Measurements from ENCODE around the gene ZNF516. TPM values are rescaled to one million over a fixed set of nuclear protein-coding genes. Genes with fewer than 3 reads are reported as not detected.

ZNF516 gene
- total and polyA plus RNA-seq, 2 of the 13 experiments (the other 11 are each of a cell fraction or from before 2014, with no cell fraction given) = 16.6 to 18.7 TPM

GRCh38 chr18:76495435-76496193 lies 572 bp upstream of the ZNF516 start (continued):
- TF ChIP-seq DMTF1 (CRISPR knock-in tag; IDR thresholded peaks at IDR 0.05) (no peak), ZFY (CRISPR knock-in tag; IDR thresholded peaks at IDR 0.05) (peak; percentile 62), ZBTB20 (CRISPR knock-in tag; IDR thresholded peaks at IDR 0.05; ENCODE audit: borderline replicate concordance, low read depth) (0 out of 2 replicates have a peak, but pooled peaks have one; percentile 19), POLR2A (IDR thresholded peaks at IDR 0.05; ENCODE audit: insufficient read depth in 1 of 2, low read depth in 2 of 2, low read length in 2 of 2) (peak; percentile 77 to 95), ETS1 (CRISPR knock-in tag; IDR thresholded peaks at IDR 0.05) (no peak), GABPB1 (CRISPR knock-in tag; IDR thresholded peaks at IDR 0.05) (peak; percentile 54; the same call in 1 of the 2 replicates), MYC (CRISPR knock-in tag; IDR thresholded peaks at IDR 0.05; ENCODE audit: borderline replicate concordance) (peak; percentile 45; the same call in 1 of the 2 replicates), SATB2 (CRISPR knock-in tag; IDR thresholded peaks at IDR 0.05) (peak; percentile 29; the same call in 1 of the 2 replicates), ZNF781 (CRISPR knock-in tag; IDR thresholded peaks at IDR 0.05; ENCODE audit: borderline replicate concordance, not compliant biosample characterization) (peak; percentile 25), ZNF142 (CRISPR knock-in tag; IDR thresholded peaks at IDR 0.05) (peak; percentile 55), MTF1 (CRISPR knock-in tag; IDR thresholded peaks at IDR 0.05) (0 out of 2 replicates have a peak, but pooled peaks have one; percentile 40), HOXA7 (CRISPR knock-in tag; IDR thresholded peaks at IDR 0.05) (no peak), E2F1 (CRISPR knock-in tag; IDR thresholded peaks at IDR 0.05) (peak; percentile 52; the same call in 1 of the 2 replicates), ZFP1 (CRISPR knock-in tag; IDR thresholded peaks at IDR 0.05) (no peak), CBX5 (CRISPR knock-in tag; IDR thresholded peaks at IDR 0.05; ENCODE audit: borderline replicate concordance) (0 out of 2 replicates have a peak, but pooled peaks have one; percentile 21), POLR2G (IDR thresholded peaks at IDR 0.05; ENCODE audit: low read depth, low read length) (peak; percentile 77)
